Measurements from ENCODE around the gene RGS3. TPM values are rescaled to one million over a fixed set of nuclear protein-coding genes. Genes with fewer than 3 reads are reported as not detected.

Gene RGS3
- total RNA-seq, 4 donors from 2014 or later = 43.0 to 66.2 (median 55.6) TPM

GRCh38 chr9:113444736-113445135 is 18.8 kb upstream of the RGS3 start:
- Histone ChIP-seq H3K27me3 (no peaks in the 10 kb centered on the region), H3K4me3 (replicated peaks in 1 of 3) (no peak overlapping the region), H3K36me3 (no peaks in the 10 kb centered on the region), H3K9me3 (no peaks in the 10 kb centered on the region), H3K4me1 (no peaks in the 10 kb centered on the region), H3K27ac (no peak overlapping the region)
- intact Hi-C loops (cut with DNase I) = no loop called here
- no peak for DNase-seq
- WGBS, 2 donors = 87 to 94% methylated on average over 2 of the region's 2 CpGs
- no peak for TF ChIP-seq CTCF (IDR thresholded peaks at IDR 0.05)
- no peak for TF ChIP-seq POLR2A (IDR thresholded peaks at IDR 0.05)

- no peaks in the 10 kb centered on the region for H3K9me3 ChIP-seq
- H3K4me3 ChIP-seq (replicated peaks in 1 of 3) = no peak overlapping the region
- TF ChIP-seq POLR2A (IDR thresholded peaks at IDR 0.05) (no peak), CTCF (IDR thresholded peaks at IDR 0.05) (peak; percentile 47 to 80 (median 64))
- H3K27ac ChIP-seq = no peak overlapping the region
- 58 to 64% methylated on average over 3 of the region's 3 CpGs for WGBS, 2 donors
- H3K27me3 ChIP-seq = no peaks in the 10 kb centered on the region
- intact Hi-C loops (cut with DNase I) = loop anchor here (2.0 kb wide), 2 partner anchors 142 to 210 kb away; no protein-coding TSS in a partner anchor
- H3K36me3 ChIP-seq = no peaks in the 10 kb centered on the region
- DNase-seq = no peak
- H3K4me1 ChIP-seq = peaks cover 0 to 5% of the 10 kb centered on the region in 2 donors
Measured at GRCh38 chr9:113446323-113446740, 17.2 kb upstream of the RGS3 start.

GRCh38 chr9:113449376-113449775 is 14.2 kb upstream of the RGS3 start:
- intact Hi-C loops (cut with DNase I) = no loop called here

GRCh38 chr9:113452113-113452605 is 11.4 kb upstream of the RGS3 start:
- Histone ChIP-seq H3K9me3 (no peaks in the 10 kb centered on the region), H3K27me3 (no peaks in the 10 kb centered on the region), H3K4me3 (replicated peaks in 1 of 3) (no peak overlapping the region), H3K4me1 (peaks cover 30 to 40% of the 10 kb centered on the region in 2 donors), H3K27ac (no peak overlapping the region), H3K36me3 (no peaks in the 10 kb centered on the region)
- TF ChIP-seq CTCF (IDR thresholded peaks at IDR 0.05) (no peak), POLR2A (IDR thresholded peaks at IDR 0.05) (no peak)
- 87% methylated on average over 4 of the region's 4 CpGs for WGBS, 2 donors
- intact Hi-C loops (cut with DNase I) = no loop called here
- no peak for DNase-seq

More at GRCh38 chr9:113449376-113449775, 14.2 kb upstream of the RGS3 start:
- H3K27ac ChIP-seq = no peak overlapping the region
- H3K27me3 ChIP-seq = no peaks in the 10 kb centered on the region
- no peaks in the 10 kb centered on the region for H3K36me3 ChIP-seq
- TF ChIP-seq CTCF (IDR thresholded peaks at IDR 0.05) (no peak), POLR2A (IDR thresholded peaks at IDR 0.05) (no peak)
- DNase-seq = no peak
- WGBS, 2 donors = 72 to 79% methylated on average over 2 of the region's 2 CpGs
- H3K4me3 ChIP-seq (replicated peaks in 1 of 3) = no peak overlapping the region
- no peaks in the 10 kb centered on the region for H3K9me3 ChIP-seq
- peaks cover 5 to 12% of the 10 kb centered on the region in 2 donors for H3K4me1 ChIP-seq

GRCh38 chr9:113454914-113455761 is 8.4 kb upstream of the RGS3 start:
- H3K27ac ChIP-seq = peak overlapping the region; percentile 87 to 92 (median 91)
- no peak overlapping the region for H3K4me3 ChIP-seq (replicated peaks in 1 of 3)
- H3K27me3 ChIP-seq = no peaks in the 10 kb centered on the region
- intact Hi-C loops (cut with DNase I) = no loop called here
- no peaks in the 10 kb centered on the region for H3K36me3 ChIP-seq
- no peaks in the 10 kb centered on the region for H3K9me3 ChIP-seq
- peak; percentile 77 to 79 for DNase-seq
- TF ChIP-seq POLR2A (IDR thresholded peaks at IDR 0.05) (no peak), CTCF (IDR thresholded peaks at IDR 0.05) (no peak)
- peaks cover 30 to 39% of the 10 kb centered on the region in 2 donors for H3K4me1 ChIP-seq
- 25 to 30% methylated on average over 5 of the region's 5 CpGs for WGBS, 2 donors

All from thyroid gland (tissue), 4 donors.